Endothelial cell of umbilical vein (primary cell): Measurements from ENCODE around the gene SLC47A2.

ENCODE experiments used
- CTCF ChIP-seq, 2 donors: IDR thresholded peaks; 1 replicate in 1 of 2; 2 replicates in 1 of 2; pipeline ENCODE4 v1.5.1; 2011; ENCODE audit warnings: low read length in 2 of 2, mild to moderate bottlenecking in 2 of 2, moderate library complexity in 2 of 2, control low read depth in 1 of 2, inconsistent platforms in 1 of 2, low read depth in 1 of 2; ENCODE audit not compliant: insufficient read depth in 1 of 2; ENCODE audit errors: extremely low read depth in 1 of 2
- EZH2 ChIP-seq: IDR thresholded peaks from 2 replicates; pipeline ENCODE4 v1.6.1; 2012; ENCODE audit warnings: borderline replicate concordance, low read depth, mild to moderate bottlenecking, moderate library complexity, low read length, inconsistent platforms; ENCODE audit not compliant: severe bottlenecking
- FOS ChIP-seq: IDR thresholded peaks from 2 replicates; pipeline ENCODE4 v1.6.1; 2011; ENCODE audit warnings: mild to moderate bottlenecking, low read length, moderate library complexity, borderline replicate concordance; ENCODE audit not compliant: insufficient read depth
- GATA2 ChIP-seq: IDR thresholded peaks from 2 replicates; pipeline ENCODE4 v1.7.0; 2011; ENCODE audit warnings: low read depth, mild to moderate bottlenecking, moderate library complexity, mixed read lengths, low read length; ENCODE audit not compliant: insufficient read length, insufficient read depth
- JUN ChIP-seq: IDR thresholded peaks from 2 replicates; pipeline ENCODE4 v1.6.1; 2011; ENCODE audit warnings: borderline replicate concordance, low read depth; ENCODE audit not compliant: insufficient read length, insufficient read depth
- MAX ChIP-seq: IDR thresholded peaks from 2 replicates; pipeline ENCODE4 v1.6.1; 2011; ENCODE audit not compliant: insufficient read depth, insufficient read length
- MYC ChIP-seq: IDR thresholded peaks from one replicate; pipeline ENCODE4 v1.6.1; 2011; ENCODE audit warnings: mild to moderate bottlenecking, low read depth, low read length
- POLR2A ChIP-seq: IDR thresholded peaks from 2 replicates; pipeline ENCODE4 v1.6.1; 2012; ENCODE audit warnings: low read depth, mild to moderate bottlenecking, control low read depth, low read length
- POLR2AphosphoS5 ChIP-seq: IDR thresholded peaks from 2 replicates; pipeline ENCODE4 v1.6.1; 2012; ENCODE audit warnings: low read depth, mild to moderate bottlenecking, control low read depth, low read length, moderate library complexity; ENCODE audit not compliant: insufficient read depth

- TF ChIP-seq CTCF (IDR thresholded peaks at IDR 0.05; ENCODE audit: extremely low read depth in 1 of 2, insufficient read depth in 1 of 2, low read depth in 1 of 2, low read length in 2 of 2) (peak in 1 of 2 donors; percentile 4), POLR2A (no peak), MAX (no peak), MYC (no peak), JUN (no peak), POLR2AphosphoS5 (no peak), GATA2 (no peak), EZH2 (no peak), FOS (no peak)
Observed at GRCh38 chr17:19718613-19719354, 2.4 kb upstream of the SLC47A2 start.
